Heart left ventricle (tissue), 13 donors: ENCODE measurements around the gene SKI.

Experiments
- CTCF ChIP-seq, 12 donors: fragments of 200-600 bp; sonication (generic) in 4 of 12; IDR thresholded peaks; one replicate each; pipeline versions ENCODE4 v1.5.0 to v1.8.0; 2018 to 2022; ENCODE audit warnings: antibody characterized with exemption in 12 of 12, mild to moderate bottlenecking in 5 of 12
- POLR2A ChIP-seq, 2 donors: fragments of 450-650 bp; IDR thresholded peaks; one replicate each; pipeline ENCODE4 v1.6.1; 2017; ENCODE audit warnings: antibody characterized with exemption in 2 of 2, mild to moderate bottlenecking in 2 of 2, moderate library complexity in 2 of 2
- donor health status: ischemic (EF 13 %, LVEDD 7.1; RV severe dilation, severe dysfunction).
- donor health status: DM: no; HTN: yes; CAD: no.
- donor health status: DM: no; HTN: no; CAD: no.
- donor health status: ischemic (EF 25% LVEDD 6.9; RV normal size, moderate dysfunction).
- donor health status: ischemic (EF 25% LVEDD 5.7; RV mildly dilated, moderate dysfunction).
- donor health status: ischemic (EF 35%, LVEDD 5.7; RV mildly dilated, moderate dysfunction).
- donor health status: nonischemic (EF 11% LVEDD 7.7; RV severe dilation, severe dysfunction).
- donor health status: DM: yes; HTN: yes; CAD: no.
- donor health status: PGD.
- donor health status: ischemic (EF 29% LVEDD 5.4; RV normal size, mild dysfunction).
- donor health status: nonischemic (EF 23%, LVEDD 6.1; RV moderate dilation, normal function).

GRCh38 chr1:2255047-2255419, 26.9 kb downstream of the SKI start:
- TF ChIP-seq CTCF (IDR thresholded peaks at IDR 0.05): no peak
- TF ChIP-seq POLR2A (IDR thresholded peaks at IDR 0.05): no peak
